Lung (tissue), 16 donors: ENCODE results near the gene USP3. TPM values are rescaled to one million over a fixed set of nuclear protein-coding genes. Genes with fewer than 3 reads are reported as not detected.
A peak's percentile ranks its signal among the peaks of the same experiment; 100 is the strongest.

Source experiments
- ATAC-seq: fragments of 200-7000 bp; cut with Tn5 transposase; one replicate; pipeline ENCODE4 v1.9.1; 2020; ENCODE audit warnings: moderate number of reproducible peaks; ENCODE audit not compliant: insufficient read depth, low FRiP score
- DNase-seq, 3 donors: peaks; one replicate each; pipeline ENCODE4 v3.0.0-alpha.2; 2013 to 2017
- H3K27ac ChIP-seq, 2 donors: one replicate each; pipeline ENCODE4 v1.5.1; 2013; ENCODE audit warnings: mild to moderate bottlenecking in 2 of 2, moderate library complexity in 2 of 2, control low read depth in 1 of 2, inconsistent platforms in 1 of 2, low read depth in 1 of 2, low read length in 1 of 2
- H3K27me3 ChIP-seq, 3 donors: one replicate each; pipeline ENCODE4 v1.5.1; 2013; ENCODE audit warnings: low read length in 2 of 3; ENCODE audit not compliant: control insufficient read depth in 3 of 3, insufficient read depth in 3 of 3
- H3K36me3 ChIP-seq, 4 donors: one replicate each; pipeline ENCODE4 v1.5.1; 2013; ENCODE audit warnings: low read length in 4 of 4, mild to moderate bottlenecking in 1 of 4, moderate library complexity in 1 of 4; ENCODE audit not compliant: control insufficient read depth in 4 of 4, insufficient read depth in 4 of 4
- H3K4me1 ChIP-seq, 5 donors: one replicate each; pipeline ENCODE4 v1.5.1; 2013; ENCODE audit warnings: low read length in 5 of 5, mild to moderate bottlenecking in 2 of 5, moderate library complexity in 1 of 5; ENCODE audit not compliant: control insufficient read depth in 5 of 5, insufficient read depth in 5 of 5
- H3K4me3 ChIP-seq: one replicate; pipeline ENCODE4 v1.5.1; 2013; ENCODE audit warnings: mild to moderate bottlenecking, control low read depth, moderate library complexity
- H3K9ac ChIP-seq, 2 donors: one replicate each; pipeline ENCODE4 v1.5.1; 2013; ENCODE audit warnings: low read length in 2 of 2, control low read depth in 1 of 2; ENCODE audit not compliant: insufficient read depth in 1 of 2
- H3K9me3 ChIP-seq, 4 donors: one replicate each; pipeline ENCODE4 v1.5.1; 2013; ENCODE audit warnings: low read length in 3 of 4, mild to moderate bottlenecking in 1 of 4, moderate library complexity in 1 of 4; ENCODE audit not compliant: control insufficient read depth in 4 of 4, insufficient read depth in 3 of 4
- CTCF ChIP-seq: IDR thresholded peaks from 2 replicates; pipeline ENCODE4 v1.5.1; 2012; ENCODE audit warnings: mild to moderate bottlenecking; ENCODE audit errors: control extremely low read depth, extremely low read depth
- WGBS, 2 donors: extraction: QIAGEN DNeasy Blood & Tissue Kit; methylation state at CpG; one replicate each; pipeline ENCODE4 v1.1.7; 2013; 5-methylcytosine and 5-hydroxymethylcytosine counted together
- long read RNA-seq, 5 donors: transcript quantifications; one replicate each; lab custom pipeline, GENCODE V29; 2026
- polyA plus RNA-seq, 2 donors: library from polyadenylated mRNA; stranded (reverse); fragments of 200-250 nt; gene quantifications; one replicate each; pipeline ENCODE4 v1.2.1, GENCODE V29; 2013
- total RNA-seq, 2 donors: library from RNA; depleted of rRNA in 1 of 2; stranded (reverse); fragments of >200 nt in 1 of 2; gene quantifications; one replicate each; pipeline ENCODE4 v1.2.1, GENCODE V29; 2014 to 2021
- donor health status: control.
- donor health status: control.
- donor health status: Bipolar disorder and iron deficiency.
- donor health status: healthy.
- donor health status: DM: yes; HTN: yes; CAD: no.

The USP3 gene
- 10 to 100 TPM; 70.1 to 95.5 TPM for total RNA-seq
- 10 to 100 TPM; 29.1 to 29.8 TPM for polyA plus RNA-seq
- long read RNA-seq, donor 1, full-length matches to known transcripts = 9 of 9 reads
- long read RNA-seq, donor 1, partial matches to known transcripts = 0 of 9 reads
- long read RNA-seq, donor 1, other reads (novel, unspliced or antisense) = 0 of 9 reads
- long read RNA-seq, donor 2, partial matches to known transcripts = 0 of 1 reads
- long read RNA-seq, donor 2, other reads (novel, unspliced or antisense) = 0 of 1 reads
- long read RNA-seq, donor 3 = 0 reads
- long read RNA-seq, donor 4, partial matches to known transcripts = 0 of 1 reads
- long read RNA-seq, donor 4, other reads (novel, unspliced or antisense) = 0 of 1 reads
- long read RNA-seq, donor 5, full-length matches to known transcripts = 6 of 6 reads
- long read RNA-seq, donor 5, partial matches to known transcripts = 0 of 6 reads
- long read RNA-seq, donor 5, other reads (novel, unspliced or antisense) = 0 of 6 reads

- H3K27me3 ChIP-seq = no peaks in the 10 kb centered on the region
- DNase-seq = peak; percentile 96 to 98 (median 98)
- peak within 1 kb of the TSS; percentile 99 for H3K27ac ChIP-seq
- no peak for TF ChIP-seq CTCF
- H3K9me3 ChIP-seq = no peaks in the 10 kb centered on the region
- 0 to 1% methylated on average over 56 to 88 of the region's 88 CpGs for WGBS, 2 donors
- H3K9ac ChIP-seq = peak within 1 kb of the TSS; percentile 80
- H3K4me3 ChIP-seq = peak within 1 kb of the TSS; percentile 84
- peaks cover 9 to 62% (median 27%) of the 10 kb centered on the region in 5 donors for H3K4me1 ChIP-seq
- peak; percentile 84 for ATAC-seq
- no peaks in the 10 kb centered on the region for H3K36me3 ChIP-seq
Measured at GRCh38 chr15:63504247-63504978, at the start of gene USP3. Gene USP3, plus strand, starts transcription at chr15:63504593. Its CDS starts 147 bp downstream, at chr15:63504740.

- Histone ChIP-seq H3K9ac (no peak overlapping the region), H3K27ac (no peak overlapping the region), H3K9me3 (no peaks in the 10 kb centered on the region), H3K27me3 (no peaks in the 10 kb centered on the region), H3K4me3 (no peak overlapping the region), H3K36me3 (no peaks in the 10 kb centered on the region), H3K4me1 (peaks cover 0 to 8% (median 4%) of the 10 kb centered on the region in 5 donors)
- WGBS, 2 donors = 67 to 75% methylated on average over 1 of the region's 1 CpG
- no peak for DNase-seq
- ATAC-seq = peak; percentile 19
- no peak for TF ChIP-seq CTCF
Measured at GRCh38 chr15:63456258-63456657, 48.1 kb upstream of the USP3 start.

GRCh38 chr15:63457379-63457778, 47.0 kb upstream of the USP3 start:
- DNase-seq = peak in 2 of 3 donors; percentile 44 to 58
- 61 to 78% methylated on average over 5 of the region's 5 CpGs for WGBS, 2 donors
- H3K9me3 ChIP-seq = no peaks in the 10 kb centered on the region
- no peak overlapping the region for H3K9ac ChIP-seq
- H3K27me3 ChIP-seq = no peaks in the 10 kb centered on the region
- H3K36me3 ChIP-seq = no peaks in the 10 kb centered on the region
- ATAC-seq = no peak
- no peak overlapping the region for H3K27ac ChIP-seq
- no peak for TF ChIP-seq CTCF
- peaks cover 0 to 14% (median 0%) of the 10 kb centered on the region in 5 donors for H3K4me1 ChIP-seq
- no peak overlapping the region for H3K4me3 ChIP-seq
